Fibroblast of mammary gland (primary cell): ENCODE results near the gene ETV3.

Experiments used
- DNase-seq: peaks from one replicate; pipeline ENCODE4 v3.0.0-alpha.2; 2010; ENCODE audit warnings: low read depth
- H3K4me3 ChIP-seq: 2 replicates; pipeline ENCODE4 v1.5.1; 2011; ENCODE audit warnings: low read depth, mild to moderate bottlenecking, low read length, moderate library complexity; ENCODE audit not compliant: control insufficient read depth
- CTCF ChIP-seq: conservative IDR thresholded peaks from 2 replicates; pipeline ENCODE4 v1.5.1; 2011; ENCODE audit warnings: low read depth, low read length, inconsistent platforms; ENCODE audit not compliant: control insufficient read depth, insufficient read depth

Gene ETV3

GRCh38 chr1:157141212-157141855, 3.1 kb upstream of the ETV3 start:
- no peak for TF ChIP-seq CTCF
- no peak for DNase-seq
- no peak overlapping the region for H3K4me3 ChIP-seq

- no peak overlapping the region for H3K4me3 ChIP-seq
- no peak for TF ChIP-seq CTCF
- peak; percentile 23 for DNase-seq
Observed at GRCh38 chr1:157140063-157140588, 1.9 kb upstream of the ETV3 start.

GRCh38 chr1:157139052-157139715, 989 bp upstream of the ETV3 start:
- peak; percentile 70 for DNase-seq
- TF ChIP-seq CTCF, result no peak
- peak overlapping the region; percentile 81 for H3K4me3 ChIP-seq

GRCh38 chr1:157137408-157138219, 581 bp downstream of the ETV3 start:
- TF ChIP-seq CTCF, result no peak
- peak; percentile 34 for DNase-seq

GRCh38 chr1:157137046-157137407, 1.2 kb downstream of the ETV3 start:
- no peak for TF ChIP-seq CTCF
- DNase-seq, result peak; percentile 43

More at GRCh38 chr1:157137408-157138219, 581 bp downstream of the ETV3 start:
- H3K4me3 ChIP-seq, result peak overlapping the region; percentile 81

GRCh38 chr1:157136133-157136532, 2.1 kb downstream of the ETV3 start:
- TF ChIP-seq CTCF, result no peak
- no peak overlapping the region for H3K4me3 ChIP-seq
- DNase-seq, result no peak

More at GRCh38 chr1:157137046-157137407, 1.2 kb downstream of the ETV3 start:
- H3K4me3 ChIP-seq, result peak overlapping the region; percentile 81
